Large intestine (tissue), 12 donors: Measurements from ENCODE around the gene C8A. TPM values are rescaled to one million over a fixed set of nuclear protein-coding genes. Genes with fewer than 3 reads are reported as not detected.

Source experiments
- DNase-seq, 2 donors: peaks; one replicate each; pipeline versions ENCODE4 v3.0.0 to v3.0.0-alpha.2; 2013
- H3K27ac ChIP-seq: one replicate; pipeline ENCODE4 v1.5.1; 2013; ENCODE audit warnings: low read length
- H3K27me3 ChIP-seq: 2 replicates; pipeline ENCODE4 v1.6.1; 2013; ENCODE audit warnings: low read length; ENCODE audit not compliant: control insufficient read depth, insufficient read depth
- H3K36me3 ChIP-seq: 2 replicates; pipeline ENCODE4 v1.6.1; 2013; ENCODE audit warnings: low read length; ENCODE audit not compliant: control insufficient read depth, insufficient read depth
- H3K4me1 ChIP-seq: one replicate; pipeline ENCODE4 v1.6.1; 2013; ENCODE audit warnings: low read length; ENCODE audit not compliant: control insufficient read depth, insufficient read depth
- H3K4me3 ChIP-seq: one replicate; pipeline ENCODE4 v1.5.1; 2013; ENCODE audit warnings: low read length
- H3K9me3 ChIP-seq: one replicate; pipeline ENCODE4 v1.6.1; 2013; ENCODE audit warnings: mild to moderate bottlenecking, low read depth, low read length, moderate library complexity; ENCODE audit not compliant: control insufficient read depth
- WGBS: methylation state at CpG from one replicate; pipeline ENCODE4 v1.1.5; 2013; ENCODE audit warnings: low lambda C conversion rate; ENCODE audit not compliant: insufficient coverage; 5-methylcytosine and 5-hydroxymethylcytosine counted together
- long read RNA-seq, 11 donors: transcript quantifications; one replicate each; lab custom pipeline, GENCODE V29; 2026
- polyA plus RNA-seq: library from polyadenylated mRNA; unstranded; fragments of 120-200 nt; gene quantifications from one replicate; pipeline ENCODE4 v1.2.1, GENCODE V29; 2013

The C8A gene
- 0.34 TPM for polyA plus RNA-seq
- long read RNA-seq, donor 1 = 0 reads
- long read RNA-seq, donor 2 = 0 reads
- long read RNA-seq, donor 3 = 0 reads
- long read RNA-seq, donor 4 = 0 reads
- long read RNA-seq, donor 5 = 0 reads
- long read RNA-seq, donor 6 = 0 reads
- long read RNA-seq, donor 7 = 0 reads
- long read RNA-seq, donor 8 = 0 reads
- long read RNA-seq, donor 9 = 0 reads
- long read RNA-seq, donor 10 = 0 reads
- long read RNA-seq, donor 11 = 0 reads

GRCh38 chr1:56854521-56855099 lies at the start of gene C8A:
C8A (plus strand) TSS chr1:56854797; CDS start chr1:56854902, 105 bp downstream.
- Histone ChIP-seq H3K27me3 (no peaks in the 10 kb centered on the region), H3K27ac (no peak within 1 kb of the TSS), H3K9me3 (no peaks in the 10 kb centered on the region), H3K4me1 (peaks cover 12% of the 10 kb centered on the region), H3K4me3 (no peak within 1 kb of the TSS), H3K36me3 (no peaks in the 10 kb centered on the region)
- WGBS = 25% methylated on average over 2 of the region's 3 CpGs
- DNase-seq = peak in 1 of 2 donors; percentile 33

- H3K9me3 ChIP-seq = no peaks in the 10 kb centered on the region
- H3K4me3 ChIP-seq = no peak overlapping the region
- no peaks in the 10 kb centered on the region for H3K36me3 ChIP-seq
- H3K4me1 ChIP-seq = peaks cover 1% of the 10 kb centered on the region
- H3K27ac ChIP-seq = no peak overlapping the region
- no peaks in the 10 kb centered on the region for H3K27me3 ChIP-seq
- no peak for DNase-seq
- WGBS = no CpG with 5 or more reads among the region's 3 CpGs
Observed at GRCh38 chr1:56806804-56807203, 47.8 kb upstream of the C8A start.

- WGBS = no CpG with 5 or more reads among the region's 1 CpG
- H3K4me1 ChIP-seq = peaks cover 2% of the 10 kb centered on the region
- no peak overlapping the region for H3K27ac ChIP-seq
- no peaks in the 10 kb centered on the region for H3K36me3 ChIP-seq
- H3K4me3 ChIP-seq = no peak overlapping the region
- DNase-seq = no peak
- no peaks in the 10 kb centered on the region for H3K27me3 ChIP-seq
- H3K9me3 ChIP-seq = no peaks in the 10 kb centered on the region
Observed at GRCh38 chr1:56808410-56808809, 46.2 kb upstream of the C8A start.

- H3K27me3 ChIP-seq = no peaks in the 10 kb centered on the region
- peak overlapping the region; percentile 0 for H3K27ac ChIP-seq
- peaks cover 4% of the 10 kb centered on the region for H3K4me1 ChIP-seq
- no peak overlapping the region for H3K4me3 ChIP-seq
- no CpG with 5 or more reads among the region's 2 CpGs for WGBS
- no peaks in the 10 kb centered on the region for H3K36me3 ChIP-seq
- H3K9me3 ChIP-seq = no peaks in the 10 kb centered on the region
- DNase-seq = peak; percentile 66 to 70
Observed at GRCh38 chr1:56811331-56811730, 43.3 kb upstream of the C8A start.

- no peaks in the 10 kb centered on the region for H3K27me3 ChIP-seq
- H3K27ac ChIP-seq = no peak overlapping the region
- no peak overlapping the region for H3K4me3 ChIP-seq
- no CpG with 5 or more reads among the region's 2 CpGs for WGBS
- H3K36me3 ChIP-seq = no peaks in the 10 kb centered on the region
- H3K4me1 ChIP-seq = peaks cover 22% of the 10 kb centered on the region
- H3K9me3 ChIP-seq = no peaks in the 10 kb centered on the region
- no peak for DNase-seq
Observed at GRCh38 chr1:56814205-56814604, 40.4 kb upstream of the C8A start.

- Histone ChIP-seq H3K9me3 (no peaks in the 10 kb centered on the region), H3K4me3 (no peak overlapping the region), H3K36me3 (no peaks in the 10 kb centered on the region), H3K27ac (peak overlapping the region; percentile 86), H3K4me1 (peaks cover 40% of the 10 kb centered on the region), H3K27me3 (no peaks in the 10 kb centered on the region)
- no CpG with 5 or more reads among the region's 1 CpG for WGBS
- peak in 1 of 2 donors; percentile 27 for DNase-seq
Observed at GRCh38 chr1:56816264-56816663, 38.3 kb upstream of the C8A start.

GRCh38 chr1:56816909-56817308 lies 37.7 kb upstream of the C8A start:
- Histone ChIP-seq H3K4me3 (no peak overlapping the region), H3K27ac (peak overlapping the region; percentile 86), H3K4me1 (peaks cover 38% of the 10 kb centered on the region), H3K9me3 (no peaks in the 10 kb centered on the region), H3K27me3 (no peaks in the 10 kb centered on the region), H3K36me3 (no peaks in the 10 kb centered on the region)
- peak; percentile 69 to 84 for DNase-seq
- 43% methylated on average over 1 of the region's 4 CpGs for WGBS

GRCh38 chr1:56817716-56818463 lies 36.7 kb upstream of the C8A start:
- DNase-seq = peak in 1 of 2 donors; percentile 60
- Histone ChIP-seq H3K4me1 (peaks cover 38% of the 10 kb centered on the region), H3K4me3 (peak overlapping the region; percentile 3), H3K27me3 (no peaks in the 10 kb centered on the region), H3K27ac (peak overlapping the region; percentile 86), H3K9me3 (no peaks in the 10 kb centered on the region), H3K36me3 (no peaks in the 10 kb centered on the region)
- no CpG with 5 or more reads among the region's 6 CpGs for WGBS

GRCh38 chr1:56819387-56819899 lies 35.2 kb upstream of the C8A start, which contains the start of gene FYB2:
FYB2 (minus strand) TSS chr1:56819404; CDS start chr1:56819290, 114 bp downstream.
- WGBS = no CpG with 5 or more reads among the region's 10 CpGs
- Histone ChIP-seq H3K9me3 (no peaks in the 10 kb centered on the region), H3K27me3 (no peaks in the 10 kb centered on the region), H3K4me1 (peaks cover 38% of the 10 kb centered on the region), H3K4me3 (peak within 1 kb of the TSS; percentile 3), H3K36me3 (no peaks in the 10 kb centered on the region), H3K27ac (peak within 1 kb of the TSS; percentile 86)
- DNase-seq = no peak

GRCh38 chr1:56820755-56821461 lies 33.7 kb upstream of the C8A start:
- H3K27ac ChIP-seq = no peak overlapping the region
- DNase-seq = peak; percentile 67 to 75
- no peaks in the 10 kb centered on the region for H3K9me3 ChIP-seq
- WGBS = no CpG with 5 or more reads among the region's 7 CpGs
- peaks cover 38% of the 10 kb centered on the region for H3K4me1 ChIP-seq
- no peaks in the 10 kb centered on the region for H3K36me3 ChIP-seq
- H3K27me3 ChIP-seq = no peaks in the 10 kb centered on the region
- H3K4me3 ChIP-seq = no peak overlapping the region
